Astrocyte of the hippocampus (primary cell): Measurements from ENCODE around the gene RAPGEF1.
"Not testable (repeated sequence)": the region's sequence is repeated elsewhere in the genome, so short reads cannot be mapped to it uniquely, and the experiment has no call there.

Source experiments
- DNase-seq: peaks from one replicate; pipeline ENCODE4 v3.0.0; 2011; ENCODE audit warnings: low read depth, low spot score

RAPGEF1 gene, protein sequence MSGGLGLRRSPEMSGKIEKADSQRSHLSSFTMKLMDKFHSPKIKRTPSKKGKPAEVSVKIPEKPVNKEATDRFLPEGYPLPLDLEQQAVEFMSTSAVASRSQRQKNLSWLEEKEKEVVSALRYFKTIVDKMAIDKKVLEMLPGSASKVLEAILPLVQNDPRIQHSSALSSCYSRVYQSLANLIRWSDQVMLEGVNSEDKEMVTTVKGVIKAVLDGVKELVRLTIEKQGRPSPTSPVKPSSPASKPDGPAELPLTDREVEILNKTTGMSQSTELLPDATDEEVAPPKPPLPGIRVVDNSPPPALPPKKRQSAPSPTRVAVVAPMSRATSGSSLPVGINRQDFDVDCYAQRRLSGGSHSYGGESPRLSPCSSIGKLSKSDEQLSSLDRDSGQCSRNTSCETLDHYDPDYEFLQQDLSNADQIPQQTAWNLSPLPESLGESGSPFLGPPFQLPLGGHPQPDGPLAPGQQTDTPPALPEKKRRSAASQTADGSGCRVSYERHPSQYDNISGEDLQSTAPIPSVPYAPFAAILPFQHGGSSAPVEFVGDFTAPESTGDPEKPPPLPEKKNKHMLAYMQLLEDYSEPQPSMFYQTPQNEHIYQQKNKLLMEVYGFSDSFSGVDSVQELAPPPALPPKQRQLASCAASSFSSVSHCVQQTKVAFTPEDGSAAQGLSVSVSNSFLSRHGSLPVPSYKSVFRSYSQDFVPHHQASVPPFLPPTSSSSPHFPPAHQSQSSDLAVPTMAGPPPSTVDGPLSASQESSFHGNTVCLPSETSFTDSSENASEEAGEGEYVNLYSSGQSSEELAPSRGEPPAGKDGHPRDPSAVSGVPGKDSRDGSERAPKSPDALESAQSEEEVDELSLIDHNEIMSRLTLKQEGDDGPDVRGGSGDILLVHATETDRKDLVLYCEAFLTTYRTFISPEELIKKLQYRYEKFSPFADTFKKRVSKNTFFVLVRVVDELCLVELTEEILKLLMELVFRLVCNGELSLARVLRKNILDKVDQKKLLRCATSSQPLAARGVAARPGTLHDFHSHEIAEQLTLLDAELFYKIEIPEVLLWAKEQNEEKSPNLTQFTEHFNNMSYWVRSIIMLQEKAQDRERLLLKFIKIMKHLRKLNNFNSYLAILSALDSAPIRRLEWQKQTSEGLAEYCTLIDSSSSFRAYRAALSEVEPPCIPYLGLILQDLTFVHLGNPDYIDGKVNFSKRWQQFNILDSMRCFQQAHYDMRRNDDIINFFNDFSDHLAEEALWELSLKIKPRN (N-terminal part only)

DNA sequence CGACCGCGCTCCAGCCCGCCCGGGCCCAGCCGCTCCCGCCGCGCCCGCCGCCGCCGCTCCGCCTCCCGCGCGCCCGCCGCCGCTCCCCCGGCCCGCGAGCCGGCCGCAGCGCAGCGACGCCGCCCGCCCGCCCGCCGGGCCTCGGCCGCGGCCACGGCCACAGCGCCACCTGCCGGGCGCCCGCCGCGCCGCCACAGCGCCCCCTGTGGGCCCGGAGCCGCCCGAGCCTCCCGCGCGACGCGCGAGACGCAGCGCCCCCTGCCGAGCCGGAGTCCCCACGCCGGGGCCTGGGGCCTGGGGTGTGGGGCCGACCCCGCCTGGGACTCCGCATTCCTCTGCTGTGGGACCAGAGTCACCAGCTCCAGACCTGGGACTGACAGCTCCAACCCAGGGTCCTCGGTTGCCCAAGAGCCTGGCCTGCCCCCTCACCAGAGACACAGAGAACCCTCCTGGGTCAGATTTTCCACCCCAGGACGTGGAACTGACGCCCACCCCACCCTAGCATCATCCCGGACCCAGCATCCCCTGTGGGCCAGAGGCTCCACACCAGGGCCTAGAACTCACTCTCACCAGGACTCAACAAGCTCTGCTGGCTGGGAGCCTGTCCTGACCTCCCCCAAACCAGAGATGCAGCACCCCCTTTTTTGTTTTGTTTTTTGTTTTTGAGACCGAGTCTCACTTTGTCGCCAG is at the start of gene RAPGEF1:
Gene RAPGEF1 (minus strand): TSS at position 118 of the 690 bp plus-strand sequence. CDS start 246 bp downstream, outside the sequence.
- peak; percentile 88 for DNase-seq

DNA sequence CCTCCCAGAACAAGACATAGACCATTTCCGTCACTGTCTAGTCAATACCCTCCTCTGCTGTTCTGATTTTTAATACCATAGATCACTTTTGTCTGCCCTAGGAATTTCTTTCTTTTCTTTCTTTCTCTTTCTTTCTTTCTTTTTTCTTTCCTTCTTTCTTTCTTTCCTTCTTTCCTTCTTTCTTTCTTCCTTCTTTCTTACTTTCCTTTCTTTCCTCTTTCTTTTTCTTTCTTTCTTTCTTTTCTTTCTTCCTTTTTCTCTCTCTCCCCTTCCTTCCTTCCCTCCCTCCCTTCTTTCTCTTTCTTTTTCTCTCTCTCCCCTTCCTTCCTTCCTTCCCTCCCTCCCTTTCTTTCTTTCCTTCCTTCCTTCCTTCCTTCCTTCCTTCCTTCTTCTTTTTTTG is 49.0 kb upstream of the RAPGEF1 start:
- no peak for DNase-seq

DNA sequence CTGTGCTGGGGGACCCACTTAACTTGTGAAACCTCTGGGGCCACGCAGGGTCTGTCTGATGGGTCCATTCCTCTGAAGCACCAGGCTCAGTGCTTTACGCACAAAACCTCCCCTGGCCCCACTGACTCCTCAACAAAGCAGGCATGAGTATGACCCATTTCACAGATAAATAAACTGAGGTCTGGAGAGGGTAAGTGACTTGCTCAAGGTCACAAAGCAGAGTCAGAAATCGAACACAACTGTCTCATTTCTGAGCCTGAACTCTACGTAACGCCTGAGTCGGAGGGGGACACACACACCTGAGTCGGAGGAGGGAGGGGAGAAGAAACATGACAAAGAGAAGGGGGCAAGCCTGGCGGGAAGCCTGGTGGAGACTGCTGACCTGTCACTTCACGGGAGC is 48.0 kb upstream of the RAPGEF1 start:
- DNase-seq, result no peak

DNA sequence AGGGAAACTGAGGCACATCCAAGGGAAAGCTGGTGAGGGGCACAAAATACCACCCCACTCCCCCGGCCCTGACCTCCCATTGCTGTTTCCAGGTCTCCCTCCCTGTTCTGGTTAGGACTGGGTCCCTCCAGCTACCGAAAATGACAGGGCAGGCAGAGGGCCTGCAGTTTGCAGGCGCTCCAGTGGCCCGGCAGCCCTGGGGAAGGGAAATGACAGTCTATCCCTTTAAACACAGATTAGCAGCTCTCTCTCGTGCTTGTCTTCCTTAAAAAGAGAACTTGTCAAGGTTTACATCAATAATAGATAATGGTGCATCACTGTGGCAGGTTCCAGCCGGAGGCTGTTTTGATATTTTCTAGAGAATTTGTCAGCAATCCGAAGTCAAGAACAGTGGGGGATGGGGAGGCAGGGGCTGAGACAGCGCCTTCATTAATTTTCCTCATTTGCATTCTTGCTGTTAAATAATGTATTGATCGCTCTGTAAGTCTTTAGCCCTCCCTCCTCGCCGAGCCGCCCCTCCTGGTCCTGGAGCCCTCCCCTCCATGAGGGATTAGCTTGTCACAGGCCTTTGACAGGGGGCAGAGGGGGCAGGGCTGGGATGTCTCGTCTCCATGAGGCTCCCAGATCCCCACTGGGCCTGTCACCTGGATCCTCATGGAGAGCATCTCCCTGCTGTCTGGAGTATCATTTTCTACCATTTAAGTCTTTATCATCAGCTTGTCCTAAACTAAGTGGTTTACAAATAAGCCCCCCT is 45.0 kb upstream of the RAPGEF1 start:
- no peak for DNase-seq

DNA sequence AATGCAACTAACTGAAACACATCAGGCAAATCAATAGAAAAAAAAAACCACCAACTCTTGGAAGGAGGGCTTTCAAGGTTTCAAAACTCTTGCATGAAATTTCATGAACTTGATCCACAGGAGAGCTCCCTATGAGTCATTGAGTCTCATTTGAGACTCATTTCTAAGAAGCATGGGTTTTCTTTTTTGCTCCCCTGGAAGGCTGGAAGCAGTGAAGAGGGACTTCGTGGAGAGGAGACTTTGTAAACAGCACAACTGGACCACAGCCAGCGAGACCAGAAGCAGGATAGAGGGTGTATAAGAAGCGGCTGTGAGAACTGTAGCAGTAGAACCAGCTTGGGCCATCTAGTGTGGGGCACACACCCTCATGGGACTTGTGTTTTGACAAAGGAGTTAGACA is 41.2 kb upstream of the RAPGEF1 start:
- no peak for DNase-seq

DNA sequence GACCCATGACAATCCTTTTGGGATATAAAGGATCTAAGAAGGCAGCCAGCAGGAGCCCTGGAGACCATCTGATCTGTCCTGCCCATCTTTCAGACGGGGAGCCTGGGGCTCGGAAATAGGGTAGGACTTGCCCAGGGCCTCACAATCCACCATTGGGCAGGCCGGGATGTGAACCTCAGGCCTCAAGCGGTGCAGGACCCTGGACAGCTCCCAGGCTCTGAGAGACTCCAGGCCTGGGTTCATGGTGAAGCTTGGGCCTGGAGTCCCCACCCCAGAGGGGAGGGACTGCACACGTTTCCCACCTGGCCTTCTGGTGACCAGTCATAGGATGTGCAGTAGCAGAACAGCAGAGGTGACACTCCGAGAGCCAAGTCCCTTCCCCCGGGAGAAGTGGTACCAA is 36.6 kb upstream of the RAPGEF1 start:
- peak; percentile 79 for DNase-seq

DNA sequence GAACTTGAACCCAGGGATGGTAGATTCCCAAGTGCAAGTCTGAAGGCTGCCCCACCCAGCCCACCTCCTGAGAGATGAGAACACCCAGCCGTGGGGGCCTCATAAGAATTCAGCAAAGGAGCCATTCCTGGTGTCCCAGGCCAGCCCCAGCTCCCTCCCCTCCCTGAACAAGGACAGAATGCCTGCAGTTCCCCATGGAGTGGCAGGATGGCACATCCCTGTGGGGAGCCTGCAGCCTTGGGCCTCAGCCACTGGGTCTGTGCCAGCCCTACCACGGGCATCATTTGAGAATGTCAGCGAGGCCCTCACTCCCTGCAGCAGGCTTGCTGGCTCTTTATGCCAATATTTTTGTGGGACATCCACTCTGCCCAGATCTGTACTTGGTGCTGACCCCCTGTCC is 36.2 kb upstream of the RAPGEF1 start:
- DNase-seq, result no peak

DNA sequence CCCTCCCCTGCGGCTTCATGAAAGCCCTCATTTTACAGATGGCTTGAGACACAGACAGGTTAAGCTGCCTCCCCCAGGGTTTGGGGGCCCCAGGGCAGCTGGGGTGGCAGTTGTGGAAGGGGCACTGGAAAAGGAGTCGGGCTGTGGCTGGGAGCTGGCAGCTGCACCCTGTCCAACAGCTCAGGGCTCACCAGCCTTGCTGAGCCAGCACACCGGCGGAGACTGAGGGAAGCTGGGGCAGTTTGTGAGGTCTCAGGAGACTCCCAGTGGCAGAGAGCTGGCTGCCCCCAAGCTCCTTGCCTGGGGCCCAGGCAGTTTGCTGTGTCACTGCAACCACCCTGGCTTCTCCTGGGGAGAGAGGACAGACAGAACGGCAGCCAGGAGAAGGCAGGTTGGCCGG is 34.8 kb upstream of the RAPGEF1 start:
- DNase-seq, result no peak

DNA sequence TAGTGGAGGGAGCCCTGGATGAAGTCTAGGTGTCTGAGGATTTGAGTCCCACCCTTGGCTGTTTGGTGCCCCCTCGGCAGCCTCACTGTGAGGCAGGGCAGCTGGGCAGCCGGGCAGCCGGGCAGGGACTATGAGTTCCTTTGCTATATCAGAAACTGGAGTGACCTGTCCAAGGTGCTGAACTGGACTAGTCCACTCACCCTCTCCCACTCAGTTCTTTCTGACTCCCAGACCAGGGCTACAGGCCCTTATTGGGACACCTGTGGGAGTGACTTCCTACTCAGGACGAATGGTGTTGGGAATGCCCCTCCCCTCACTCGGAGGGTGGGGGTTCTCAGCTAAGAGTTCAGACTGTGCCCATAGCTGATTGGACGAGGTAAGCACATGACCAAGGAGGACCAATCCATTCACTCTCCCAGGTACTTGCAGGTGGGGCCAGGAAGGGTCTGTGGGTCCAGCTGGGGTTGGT is 34.1 kb upstream of the RAPGEF1 start:
- peak; percentile 87 for DNase-seq

DNA sequence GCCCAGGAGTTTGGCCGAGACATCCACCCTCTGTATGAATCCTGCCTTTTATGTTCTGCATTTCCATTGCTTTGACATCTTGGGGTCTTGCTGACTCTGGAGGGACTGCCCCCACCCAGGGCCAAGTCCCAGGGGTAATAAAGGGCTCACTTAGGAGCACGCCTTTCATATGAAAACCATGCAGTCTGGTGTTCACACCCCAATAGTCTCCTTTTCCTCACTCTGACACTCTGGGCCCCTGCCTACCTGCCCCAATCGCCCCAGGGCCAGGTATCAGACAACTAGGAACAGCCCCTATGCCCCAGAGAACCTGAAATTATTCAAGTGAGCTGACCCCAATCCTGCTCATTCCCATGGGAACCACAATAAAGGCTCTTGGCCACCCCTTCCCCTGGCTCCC is 33.1 kb upstream of the RAPGEF1 start:
- DNase-seq, result no peak

DNA sequence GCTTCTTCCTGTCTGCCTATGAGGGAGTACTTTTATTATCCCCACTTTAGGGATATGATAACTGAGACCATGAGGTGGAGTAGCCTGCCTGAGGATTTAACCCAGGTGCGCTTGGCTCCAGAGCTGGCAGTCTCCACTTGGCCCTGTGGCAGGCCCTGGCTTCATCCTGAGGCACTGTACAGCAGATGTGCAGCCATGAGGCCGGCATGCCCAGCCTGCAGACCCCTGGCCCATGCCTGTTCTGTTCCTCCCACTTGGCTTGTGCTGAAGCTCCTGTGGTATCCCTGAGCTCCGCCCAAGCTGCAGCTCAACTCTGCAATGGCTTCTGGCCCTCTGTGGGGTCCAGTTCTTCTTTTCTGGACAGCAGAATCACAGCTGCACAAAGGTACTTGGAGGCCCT is 31.8 kb upstream of the RAPGEF1 start:
- DNase-seq, result no peak

DNA sequence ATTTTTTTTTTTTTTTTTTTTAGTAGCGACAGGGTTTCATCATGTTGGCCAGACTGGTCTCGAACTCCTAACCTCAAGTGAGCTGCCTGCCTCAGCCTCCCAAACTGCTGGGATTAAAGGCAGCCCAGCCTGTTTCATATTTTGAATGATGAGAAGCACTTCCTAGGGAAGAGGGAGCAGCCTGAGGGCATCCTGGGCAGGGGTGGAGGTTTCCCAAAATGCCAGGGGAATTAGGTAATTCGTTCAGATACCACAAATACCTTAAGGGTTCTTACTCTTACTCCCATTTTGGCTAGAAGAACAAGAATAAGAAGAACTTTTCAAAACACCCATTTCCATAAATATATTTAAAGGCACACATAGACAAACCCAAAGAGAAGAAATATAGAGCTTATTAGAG is 29.5 kb upstream of the RAPGEF1 start:
- no peak for DNase-seq

DNA sequence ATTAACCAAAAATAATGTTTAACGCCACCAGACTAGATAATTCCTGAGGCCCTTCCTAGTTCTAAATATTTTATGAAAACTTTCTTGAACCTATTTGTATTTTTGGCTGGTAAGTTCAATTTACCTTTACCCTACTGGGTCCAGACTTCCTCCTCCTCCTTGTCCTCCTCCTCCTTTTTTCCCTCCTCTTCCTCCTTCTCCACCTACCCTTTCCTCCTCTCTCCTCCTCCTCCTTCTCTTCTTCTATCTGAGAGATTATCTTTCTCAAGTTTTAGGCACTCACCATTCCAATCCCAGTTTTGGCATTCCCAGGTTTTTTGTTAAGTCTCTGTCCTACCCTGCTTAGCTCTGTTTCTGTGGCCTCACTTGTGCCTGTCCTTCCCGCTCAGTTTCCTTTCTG is 24.7 kb upstream of the RAPGEF1 start:
- DNase-seq, result no peak

DNA sequence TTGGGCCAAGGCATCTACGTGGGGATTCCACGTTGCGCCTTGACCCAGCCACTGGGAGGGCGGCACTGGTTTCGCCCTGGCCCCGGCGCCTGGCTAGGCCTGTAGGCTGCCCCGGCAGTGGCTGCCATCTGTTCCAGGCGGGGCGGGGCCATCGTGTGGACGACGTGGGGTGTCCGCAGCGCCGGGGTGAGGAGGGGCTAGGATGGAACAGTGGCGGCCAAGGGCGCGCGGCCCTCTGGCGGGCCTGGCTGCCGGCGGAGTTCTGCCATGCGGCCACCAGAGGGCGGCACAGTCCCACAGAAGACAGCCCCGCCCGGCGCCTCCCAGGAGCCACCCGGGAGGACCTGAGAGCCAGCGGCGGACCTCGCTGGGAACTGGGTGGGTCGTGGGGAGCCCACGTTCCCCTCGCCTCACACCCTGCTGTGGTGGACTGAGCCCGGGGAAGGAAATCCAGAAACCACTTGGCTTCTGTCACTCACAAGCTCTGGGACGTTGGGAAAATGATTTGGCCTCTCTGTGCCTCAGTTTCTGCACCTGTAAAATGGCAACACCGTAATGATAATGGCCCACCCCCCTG is 22.6 kb upstream of the RAPGEF1 start:
- peak; percentile 82 for DNase-seq

DNA sequence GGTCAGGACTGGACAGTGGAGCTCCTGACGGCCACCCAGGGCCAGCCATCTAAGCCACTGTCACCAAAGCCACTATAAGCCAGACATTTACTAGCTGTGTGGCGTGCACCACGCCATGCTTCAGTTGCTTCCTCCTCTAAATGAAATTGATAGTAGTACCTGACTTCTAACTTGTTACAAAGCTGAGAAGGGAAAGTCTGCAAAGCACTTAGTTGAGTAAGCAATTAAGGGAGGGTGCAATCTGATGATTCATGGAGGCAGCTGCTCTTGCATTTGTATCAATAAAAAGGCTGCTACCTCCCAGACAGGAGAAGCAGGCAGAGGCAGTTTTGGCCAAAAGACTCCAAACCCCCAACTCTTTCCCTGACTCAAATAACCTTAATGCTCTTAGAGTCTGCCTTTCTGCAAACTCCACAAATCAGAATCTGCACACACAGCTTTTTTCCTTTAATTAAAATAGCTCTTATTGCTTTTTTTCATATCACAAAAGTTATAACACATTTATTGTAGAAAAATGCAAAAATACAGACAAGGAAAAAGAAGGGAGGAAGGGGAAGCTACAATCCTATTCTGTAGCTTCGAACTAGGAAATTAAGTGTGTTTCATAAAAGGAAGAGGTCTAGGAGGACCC is 19.3 kb upstream of the RAPGEF1 start:
- DNase-seq, result no peak

DNA sequence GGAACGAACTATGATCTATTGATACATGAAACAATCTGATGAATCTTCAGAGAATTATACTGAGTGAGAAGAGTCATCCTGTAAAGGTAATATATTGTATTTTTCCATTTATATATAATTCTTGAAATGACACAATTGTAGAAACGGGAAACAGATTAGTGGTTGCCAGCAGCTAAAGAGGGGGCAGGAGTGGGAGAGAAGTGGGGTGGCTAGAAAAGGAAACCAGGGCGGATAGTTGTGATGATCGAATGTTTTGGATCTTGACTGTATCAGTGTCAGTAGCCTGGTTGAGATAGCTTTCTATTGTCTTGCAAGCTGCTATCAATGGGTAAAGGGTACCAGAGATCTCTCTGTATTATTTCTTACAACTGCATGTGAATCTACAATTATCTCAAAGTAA is 17.7 kb upstream of the RAPGEF1 start:
- DNase-seq, result no peak

DNA sequence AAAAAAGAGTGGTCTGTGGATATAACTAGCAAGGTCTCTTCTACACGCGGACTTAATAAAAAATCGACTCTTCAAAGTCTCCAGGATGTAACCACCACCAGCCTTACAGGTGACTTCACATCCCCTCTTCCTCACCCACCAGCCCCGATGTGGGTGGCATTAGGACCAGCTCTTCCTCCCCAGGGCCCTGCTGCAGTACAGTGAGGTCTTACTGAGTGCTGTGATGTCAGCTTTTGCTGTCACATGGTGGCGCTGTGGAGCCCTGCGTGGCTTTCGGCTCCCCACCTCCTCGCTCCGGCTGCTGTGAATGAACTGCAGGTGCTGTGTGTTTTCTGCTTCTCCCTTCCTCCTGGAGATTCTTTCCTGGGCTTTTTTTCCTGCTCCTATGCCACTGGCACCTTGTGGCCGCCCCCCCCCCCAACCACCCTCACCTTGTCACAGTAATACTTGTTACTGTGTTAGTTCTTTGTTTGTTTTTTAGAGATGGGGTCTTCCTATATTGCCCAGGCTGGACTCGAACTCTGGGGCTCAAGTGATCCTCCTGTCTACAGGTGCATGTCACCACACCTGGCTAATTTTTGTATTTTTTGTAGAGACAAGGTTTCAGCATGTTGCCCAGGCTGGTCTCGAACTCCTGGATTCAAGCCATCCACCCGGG is 15.8 kb upstream of the RAPGEF1 start:
- DNase-seq, result peak; percentile 91

DNA sequence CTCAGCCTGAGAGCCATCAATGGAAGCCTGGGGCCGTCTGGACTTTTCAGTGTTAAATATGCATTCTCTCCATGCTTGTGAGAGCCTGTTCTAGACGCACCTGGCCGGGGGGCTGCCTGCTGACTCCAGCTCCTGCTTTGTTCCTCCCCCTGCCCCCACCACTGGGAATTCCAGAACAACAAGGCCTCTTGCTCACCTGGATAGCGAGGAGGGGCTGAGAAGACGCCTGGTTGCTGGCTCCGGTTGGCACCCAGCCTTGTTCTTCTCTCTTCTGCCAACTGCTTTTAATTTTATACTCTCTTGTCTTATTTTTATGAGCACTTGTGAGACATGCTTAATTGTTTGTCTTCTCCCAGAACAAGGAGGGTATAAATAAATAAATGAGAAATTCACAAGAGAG is 15.0 kb upstream of the RAPGEF1 start:
- DNase-seq, result no peak

DNA sequence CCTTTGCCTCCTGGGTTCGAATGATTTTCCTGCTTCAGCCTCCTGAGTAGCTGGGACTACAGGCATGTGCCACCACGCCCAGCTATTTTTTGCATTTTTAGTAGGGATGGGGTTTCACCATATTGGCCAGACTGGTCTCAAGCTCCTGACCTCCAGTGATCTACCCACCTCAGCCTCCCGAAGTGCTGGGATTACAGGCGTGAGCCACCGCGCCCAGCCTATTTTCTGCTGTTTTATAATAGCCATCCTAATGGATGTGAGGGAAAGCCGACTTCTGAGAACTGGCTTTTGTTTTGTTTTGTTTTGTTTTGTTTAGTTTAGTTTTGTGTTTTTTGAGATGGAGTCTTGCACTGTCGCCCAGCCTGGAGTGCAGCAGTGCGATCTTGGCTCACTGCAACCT is 13.9 kb upstream of the RAPGEF1 start:
- DNase-seq, result not testable (repeated sequence)
